Measurements from ENCODE around the gene RIPOR1.

- TF ChIP-seq CTCF (IDR thresholded peaks at IDR 0.05) (no peak), EP300 (IDR thresholded peaks at IDR 0.05) (no peak), POLR2A (IDR thresholded peaks at IDR 0.05) (no peak)
These were observed 15.8 kb downstream of the RIPOR1 start for GRCh38 chr16:67544329-67544841.

Measured in suprapubic skin (tissue), 3 donors.